Thyroid gland (tissue), 4 donors: ENCODE results near the gene NMT1.
A peak's percentile ranks its signal among the peaks of the same experiment; 100 is the strongest.

ENCODE experiments used
- POLR2A ChIP-seq, 2 donors: fragments of 450-650 bp; IDR thresholded peaks; one replicate each; pipeline ENCODE4 v1.6.1; 2017; ENCODE audit warnings: antibody characterized with exemption in 2 of 2, mild to moderate bottlenecking in 2 of 2, moderate library complexity in 1 of 2
- TF ChIP-seq, protein P1 (sequence below), 6 experiments: fragments of 200-600 bp in 3 of 6; fragments of 450-650 bp in 3 of 6; sonication (generic) in 3 of 6; IDR thresholded peaks; one replicate each; pipeline ENCODE4 v1.5.1; 2016 to 2019; ENCODE audit warnings: antibody characterized with exemption in 6 of 6, mild to moderate bottlenecking in 2 of 6, inconsistent platforms in 1 of 6, moderate library complexity in 1 of 6

DNA sequence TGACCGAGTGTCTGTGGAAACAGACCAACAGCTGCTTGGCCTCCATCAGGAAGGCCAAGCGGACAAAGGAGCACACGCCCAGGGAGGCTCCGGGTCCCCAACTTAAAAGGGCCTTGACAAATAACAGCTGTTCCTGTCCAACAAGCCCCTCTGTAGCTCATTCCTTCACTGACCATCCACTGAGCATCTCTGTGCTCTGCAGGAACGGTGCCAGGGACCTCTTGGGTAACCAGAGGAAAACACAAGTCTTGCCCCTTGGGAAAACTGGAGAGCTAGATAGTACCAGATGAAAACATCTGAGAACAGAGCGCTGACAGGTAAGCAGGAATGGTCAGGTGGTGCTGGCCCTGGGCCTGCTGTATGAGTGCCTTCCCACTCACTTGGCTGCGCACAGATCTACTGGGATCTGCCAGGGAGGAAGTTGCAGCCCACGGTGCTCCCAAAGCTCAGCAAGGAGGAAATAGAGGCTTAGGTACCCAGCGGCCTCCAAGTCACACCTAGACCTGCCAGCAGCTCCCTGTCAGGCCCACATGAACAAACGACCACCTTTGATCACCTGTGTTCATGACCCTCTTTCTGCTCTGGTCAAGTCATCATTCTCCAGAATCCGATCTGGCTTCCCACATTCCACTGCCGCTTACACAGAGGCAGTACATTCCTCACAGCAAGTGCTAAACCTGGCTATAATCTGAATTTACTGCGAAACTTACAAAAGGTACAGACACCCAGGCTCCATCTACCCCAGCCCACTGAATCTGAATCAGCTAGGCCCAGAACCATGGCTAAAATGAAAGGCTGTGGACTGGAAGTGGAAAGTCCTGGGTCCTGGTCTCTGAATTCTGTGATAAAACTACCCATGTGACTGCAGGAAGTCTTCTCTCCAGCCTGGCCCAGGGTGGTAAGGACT lies 22.1 kb upstream of the NMT1 start:
- TF ChIP-seq, protein P1, sequence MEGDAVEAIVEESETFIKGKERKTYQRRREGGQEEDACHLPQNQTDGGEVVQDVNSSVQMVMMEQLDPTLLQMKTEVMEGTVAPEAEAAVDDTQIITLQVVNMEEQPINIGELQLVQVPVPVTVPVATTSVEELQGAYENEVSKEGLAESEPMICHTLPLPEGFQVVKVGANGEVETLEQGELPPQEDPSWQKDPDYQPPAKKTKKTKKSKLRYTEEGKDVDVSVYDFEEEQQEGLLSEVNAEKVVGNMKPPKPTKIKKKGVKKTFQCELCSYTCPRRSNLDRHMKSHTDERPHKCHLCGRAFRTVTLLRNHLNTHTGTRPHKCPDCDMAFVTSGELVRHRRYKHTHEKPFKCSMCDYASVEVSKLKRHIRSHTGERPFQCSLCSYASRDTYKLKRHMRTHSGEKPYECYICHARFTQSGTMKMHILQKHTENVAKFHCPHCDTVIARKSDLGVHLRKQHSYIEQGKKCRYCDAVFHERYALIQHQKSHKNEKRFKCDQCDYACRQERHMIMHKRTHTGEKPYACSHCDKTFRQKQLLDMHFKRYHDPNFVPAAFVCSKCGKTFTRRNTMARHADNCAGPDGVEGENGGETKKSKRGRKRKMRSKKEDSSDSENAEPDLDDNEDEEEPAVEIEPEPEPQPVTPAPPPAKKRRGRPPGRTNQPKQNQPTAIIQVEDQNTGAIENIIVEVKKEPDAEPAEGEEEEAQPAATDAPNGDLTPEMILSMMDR (IDR thresholded peaks at IDR 0.05) = no peak
- peak in 1 of 2 donors; percentile 22 for TF ChIP-seq POLR2A (IDR thresholded peaks at IDR 0.05)
